GM12873 (cell line): ENCODE measurements around the gene ARHGAP10.

Experiments
- CTCF ChIP-seq: IDR thresholded peaks from 2 replicates; pipeline ENCODE4 v1.5.1; 2012; ENCODE audit warnings: low read depth, mild to moderate bottlenecking, moderate library complexity, low read length, control low read depth; ENCODE audit not compliant: insufficient read depth; ENCODE audit errors: missing control alignments

ARHGAP10 gene

GRCh38 chr4:148067301-148067916 lies 335.5 kb downstream of the ARHGAP10 start:
- TF ChIP-seq CTCF = no peak

- no peak for TF ChIP-seq CTCF
Measured at GRCh38 chr4:148068065-148068911, 336.4 kb downstream of the ARHGAP10 start.

- TF ChIP-seq CTCF = no peak
Measured at GRCh38 chr4:148069086-148069894, 337.4 kb downstream of the ARHGAP10 start.

- no peak for TF ChIP-seq CTCF
Measured at GRCh38 chr4:148069895-148070178, 337.9 kb downstream of the ARHGAP10 start.

DNA sequence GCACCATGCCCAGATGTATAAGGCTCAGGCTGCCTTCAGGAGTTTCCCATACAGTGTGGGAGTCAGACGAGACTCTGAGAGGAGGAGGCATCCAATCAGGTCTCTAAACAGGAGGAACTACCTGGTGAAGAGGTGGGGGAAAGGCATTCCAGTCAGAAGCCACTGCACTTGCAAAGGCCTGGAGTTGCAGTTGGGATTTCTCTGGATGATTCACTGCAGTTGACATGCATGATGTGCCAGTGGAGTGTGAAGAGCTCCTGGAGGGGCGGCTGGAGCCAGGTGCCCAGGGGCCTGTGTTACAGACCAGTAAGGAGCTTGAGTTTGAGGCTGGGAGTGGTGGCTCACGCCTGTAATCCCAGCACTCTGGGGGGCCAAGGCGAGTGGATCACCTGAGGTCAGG lies 339.1 kb downstream of the ARHGAP10 start:
- no peak for TF ChIP-seq CTCF

GRCh38 chr4:148072789-148073188 lies 340.9 kb downstream of the ARHGAP10 start:
- TF ChIP-seq CTCF = no peak

DNA sequence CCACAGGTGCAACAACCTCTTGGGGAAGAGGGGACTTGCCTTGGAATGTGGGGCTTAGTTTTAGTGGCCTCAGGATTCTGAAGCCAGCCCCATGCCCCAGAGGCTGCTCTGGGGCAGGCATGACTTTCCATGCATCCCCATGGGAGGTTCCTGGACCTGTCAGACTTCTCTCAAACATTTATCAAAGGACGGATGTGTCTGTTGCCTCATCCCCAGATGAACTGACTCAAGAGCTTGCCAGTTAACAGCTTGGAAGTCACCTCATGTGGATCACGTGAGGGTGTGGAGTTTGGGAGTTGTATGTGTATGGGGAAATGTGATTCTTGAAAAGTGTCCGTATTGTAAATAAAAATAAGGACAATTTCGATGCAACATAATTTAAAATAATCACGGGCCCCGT lies 341.5 kb downstream of the ARHGAP10 start:
- no peak for TF ChIP-seq CTCF
